ENCODE measurements around the gene WNK4.

WNK4 gene

DNA sequence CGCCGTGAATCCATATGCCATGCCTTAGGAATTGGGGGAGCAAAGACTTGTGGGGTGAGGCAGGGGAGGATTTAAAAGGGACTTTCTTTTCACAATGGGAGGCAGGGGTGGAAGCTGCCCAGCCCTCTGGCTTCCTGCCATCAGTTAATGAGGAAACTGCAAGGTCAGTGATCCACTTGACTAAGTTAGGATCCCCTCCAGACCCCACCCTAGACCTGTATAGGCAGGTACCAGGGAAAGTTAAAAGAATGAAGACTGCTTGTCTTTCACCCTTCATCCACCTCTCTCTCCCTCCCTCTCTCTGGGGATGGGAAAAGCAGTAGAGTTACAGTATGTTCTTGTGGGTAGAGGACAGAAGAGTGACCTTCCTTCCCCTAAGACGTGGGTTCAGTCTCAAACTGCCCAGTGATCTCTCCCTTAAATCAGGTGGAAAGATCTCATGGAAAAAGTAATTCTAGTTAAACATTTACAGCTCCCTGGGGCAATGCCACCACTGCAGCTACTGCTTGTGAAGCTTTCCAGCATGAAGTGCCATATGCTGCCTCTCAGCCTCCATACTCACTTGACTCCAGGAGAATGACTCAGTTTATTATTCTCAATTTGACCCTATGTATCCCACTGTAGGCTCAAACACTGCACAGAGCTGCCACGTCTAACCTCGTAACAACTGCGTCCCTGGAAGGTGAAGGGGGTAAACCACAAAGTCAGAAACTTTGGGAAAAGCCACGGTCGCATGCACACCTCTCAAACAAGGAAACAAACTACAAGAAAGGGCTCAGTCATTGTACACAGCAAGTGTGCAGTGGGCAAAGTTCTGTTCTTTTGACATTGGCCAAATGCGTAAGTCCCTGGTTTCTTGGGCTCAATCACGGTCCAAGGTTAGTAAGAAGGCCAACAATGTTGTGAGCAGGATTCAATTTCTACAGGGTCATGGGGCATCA is 16.9 kb downstream of the WNK4 start:
- DNase-seq: no peak

DNA sequence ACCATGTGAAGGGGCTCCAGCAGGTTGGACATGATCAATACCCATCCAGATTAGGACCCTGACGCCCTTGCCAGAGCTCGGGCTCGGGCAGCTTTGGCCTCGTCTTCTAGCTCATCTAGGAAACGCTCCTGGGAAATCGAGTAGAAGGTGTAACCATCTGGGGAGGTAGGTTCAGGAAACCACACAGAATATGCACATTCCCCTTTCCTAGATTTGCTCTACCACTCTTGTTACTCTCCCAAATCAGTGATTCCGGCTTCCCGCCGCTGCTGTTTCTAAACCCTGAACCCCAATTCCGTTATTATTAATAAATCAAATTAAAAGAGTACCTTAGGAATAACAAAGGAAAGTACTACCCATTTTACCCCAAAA is 17.6 kb downstream of the WNK4 start:
- DNase-seq: no peak

DNA sequence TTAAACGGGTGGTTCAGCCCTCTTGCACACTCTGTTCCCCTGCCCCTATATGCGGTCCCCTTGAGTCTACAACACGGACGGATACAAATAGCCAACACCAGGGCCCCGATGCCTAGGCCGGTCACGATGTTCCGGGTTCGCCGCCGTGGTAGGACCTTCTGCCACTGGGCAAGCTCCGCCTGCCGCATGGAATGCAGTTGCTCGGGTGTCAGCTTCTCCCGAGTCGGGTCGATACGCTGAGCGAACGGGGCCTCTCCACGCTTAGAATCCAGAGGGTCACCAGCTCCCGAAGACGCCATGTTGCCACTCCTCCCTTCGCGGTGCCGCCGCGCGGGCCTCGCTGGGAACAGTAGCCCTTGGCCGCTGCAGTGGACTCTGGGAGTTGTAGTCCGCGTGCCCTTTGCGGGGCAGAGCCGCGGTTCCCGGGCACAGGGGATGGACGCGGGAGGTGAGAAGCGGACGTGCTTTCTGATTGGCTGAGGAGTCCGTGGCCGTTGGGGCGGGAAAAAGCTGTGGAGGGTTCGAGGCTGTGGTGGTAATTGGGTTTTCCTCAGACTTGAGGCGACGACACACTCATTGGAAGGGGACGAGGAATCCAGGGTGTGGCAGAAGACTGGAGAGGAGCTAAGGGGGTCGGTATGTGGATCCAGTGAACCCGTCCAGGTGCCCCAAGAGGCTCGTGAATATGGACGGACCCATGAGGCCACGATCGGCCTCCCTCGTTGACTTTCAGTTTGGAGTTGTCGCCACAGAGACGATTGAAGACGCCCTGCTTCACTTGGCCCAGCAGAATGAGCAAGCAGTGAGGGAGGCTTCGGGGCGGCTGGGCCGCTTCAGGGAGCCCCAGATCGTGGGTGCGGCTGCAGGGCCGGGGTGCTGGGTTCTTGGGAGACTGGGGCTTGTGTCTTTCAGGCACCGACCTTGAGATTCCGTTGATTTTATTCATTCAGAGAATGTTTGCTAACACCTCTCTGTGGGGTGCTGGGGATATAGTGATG is 18.3 kb downstream of the WNK4 start, which contains the start of the genes CNTD1 and COA3:
Gene CNTD1 (plus strand): TSS at position 479 of the 998 bp plus-strand sequence. CDS start 207 bp downstream, at position 686.
Gene COA3 (minus strand): TSS at position 322 of the 998 bp plus-strand sequence. CDS start 23 bp downstream, at position 299.
- DNase-seq: peak; percentile 12

DNA sequence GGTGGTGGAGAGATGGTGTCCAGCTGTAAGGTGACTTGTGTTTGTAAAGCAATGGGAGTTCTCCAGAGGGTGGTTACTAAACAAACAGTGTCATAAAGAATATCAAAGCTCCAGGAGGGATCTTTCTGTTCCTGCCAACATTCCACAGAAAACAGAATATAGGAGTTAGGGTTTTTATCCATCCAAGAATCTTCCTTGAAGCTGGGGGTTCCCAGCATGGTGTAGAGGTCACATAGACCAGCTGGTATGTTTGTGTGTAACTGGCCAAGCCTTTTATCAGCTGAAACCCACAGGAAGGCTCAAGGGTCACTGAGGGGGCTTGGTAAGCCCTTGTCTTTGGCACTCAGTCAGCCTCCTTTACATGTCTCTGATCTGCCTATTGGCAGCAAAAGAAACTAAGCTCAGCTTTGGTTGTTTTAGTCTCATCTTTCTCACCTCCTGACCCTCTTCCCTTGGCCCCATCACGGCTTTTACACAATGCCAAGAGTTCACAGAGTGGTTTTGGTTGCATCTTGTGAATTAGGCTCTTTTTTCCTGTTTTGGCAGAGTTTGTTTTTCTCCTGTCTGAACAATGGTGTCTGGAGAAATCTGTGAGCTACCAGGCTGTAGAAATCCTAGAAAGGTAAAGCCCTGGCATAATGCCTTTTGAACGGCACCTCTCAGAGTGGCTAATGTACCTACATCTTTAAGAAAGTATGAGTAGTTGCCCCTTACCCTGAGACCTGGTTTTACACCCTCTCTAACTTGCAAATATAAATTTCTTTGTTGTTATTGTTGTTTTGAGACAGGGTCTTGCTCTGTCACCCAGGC is 22.9 kb downstream of the WNK4 start:
- no peak for DNase-seq

DNA sequence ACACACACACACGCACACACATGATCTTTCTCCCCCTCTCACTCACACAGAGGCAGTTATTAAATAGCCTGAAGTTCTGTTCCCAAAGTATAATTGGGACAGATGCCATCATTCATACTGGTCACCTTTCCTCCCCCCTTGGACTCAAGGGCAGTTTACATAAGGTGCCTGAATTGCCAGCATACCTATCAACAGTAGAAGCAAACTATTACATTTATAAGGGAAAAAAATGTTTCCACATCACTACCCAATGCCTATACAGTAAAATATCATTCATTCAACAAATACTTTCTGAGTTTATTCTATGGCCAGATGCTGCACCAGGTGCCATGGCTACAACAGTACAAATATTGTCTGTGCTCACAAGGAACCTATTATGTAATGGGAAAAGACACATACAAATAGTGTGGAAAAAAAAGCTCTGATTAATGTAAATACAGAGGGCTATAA is 24.5 kb downstream of the WNK4 start:
- peak; percentile 39 for DNase-seq

DNA sequence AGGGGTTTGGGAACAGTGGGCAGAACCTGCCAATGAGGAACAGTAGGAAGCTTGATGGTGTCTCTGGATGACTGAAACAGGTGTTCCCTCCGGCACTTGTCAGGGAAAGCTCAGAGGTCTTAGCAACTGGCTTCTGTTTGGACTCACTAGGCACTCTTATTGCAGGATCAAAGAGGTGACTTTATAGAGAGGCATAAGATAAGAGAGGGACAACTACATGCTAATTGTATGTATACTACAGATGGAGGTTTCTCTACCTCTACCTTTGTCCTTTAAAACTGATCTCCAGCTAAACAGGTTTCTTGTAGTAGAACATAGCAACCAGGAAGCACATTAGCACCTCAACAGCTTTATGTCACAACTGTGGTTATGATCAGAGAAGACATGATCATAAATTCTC is 25.8 kb downstream of the WNK4 start:
- DNase-seq: no peak

DNA sequence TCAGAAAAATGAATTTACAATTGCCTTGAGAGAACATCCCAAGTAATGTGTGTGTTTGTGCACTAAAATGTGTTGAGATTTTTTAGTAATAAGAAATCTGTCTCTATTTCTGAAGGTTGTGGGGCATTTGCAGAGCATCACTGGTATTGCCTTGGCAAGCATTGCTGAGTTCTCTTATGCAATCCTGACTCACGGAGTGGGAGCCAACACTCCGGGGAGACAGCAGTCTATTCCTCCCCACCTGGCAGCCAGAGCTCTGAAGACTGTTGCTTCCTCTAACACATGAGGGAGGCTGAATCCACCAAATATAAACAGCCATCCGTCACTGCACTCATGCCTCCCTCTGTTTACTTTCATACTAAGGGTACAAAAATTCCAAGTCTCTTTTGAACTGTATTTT is 28.8 kb downstream of the WNK4 start:
- no peak for DNase-seq

DNA sequence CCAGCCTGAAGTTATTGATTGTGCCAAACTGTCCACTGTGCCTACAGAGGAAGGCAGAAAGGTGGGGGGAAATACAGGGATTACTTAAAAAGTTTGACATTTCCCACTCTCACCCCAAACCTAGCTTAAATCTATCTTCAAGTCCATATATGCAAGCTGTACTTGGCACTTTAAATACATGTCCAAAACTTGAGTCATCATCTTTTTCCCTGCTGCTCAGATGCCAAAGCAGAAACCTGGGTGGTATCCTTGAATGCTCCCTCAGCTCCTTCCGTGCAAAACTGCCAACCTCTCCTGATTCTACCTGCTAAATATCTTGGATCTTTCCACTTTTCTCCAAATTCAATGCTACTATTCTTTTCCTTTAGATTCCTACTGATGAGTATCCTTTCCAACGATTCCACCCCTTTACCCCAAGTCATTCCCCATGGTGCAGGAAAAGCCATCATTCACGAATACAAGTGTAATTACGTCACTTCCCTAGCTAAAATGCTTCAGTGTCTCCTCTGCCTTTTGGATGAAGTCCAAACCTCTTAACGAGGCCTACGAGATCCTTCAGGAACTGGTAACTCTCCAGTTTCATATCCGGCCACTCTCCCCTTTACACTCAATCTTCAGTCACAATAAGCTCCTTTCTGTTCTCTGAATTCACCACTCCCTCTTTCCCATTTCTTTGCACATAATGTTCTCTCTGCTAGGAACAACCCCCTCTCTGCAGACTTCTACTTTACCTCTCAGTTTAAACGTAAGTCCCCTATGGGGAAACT is 34.4 kb downstream of the WNK4 start:
- DNase-seq: no peak

DNA sequence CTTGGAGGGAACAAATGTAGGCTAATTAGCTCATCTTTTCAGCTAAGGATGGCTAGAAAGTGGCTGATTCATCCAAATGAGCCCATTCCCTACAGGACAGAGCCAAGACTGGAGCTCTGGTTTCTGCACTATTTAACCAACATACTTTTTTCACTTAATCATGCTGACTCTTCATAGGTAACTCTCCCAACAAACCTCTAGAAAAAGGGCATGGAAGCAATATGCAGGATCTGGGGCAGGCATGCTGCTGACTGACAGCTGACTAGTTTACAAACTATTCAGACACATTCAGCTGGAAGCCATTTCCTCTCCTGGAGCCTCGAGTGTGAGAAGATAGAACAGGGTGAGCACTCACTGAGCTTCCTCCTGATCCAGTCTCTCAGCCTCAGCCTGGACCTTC is 37.5 kb downstream of the WNK4 start:
- DNase-seq: no peak

DNA sequence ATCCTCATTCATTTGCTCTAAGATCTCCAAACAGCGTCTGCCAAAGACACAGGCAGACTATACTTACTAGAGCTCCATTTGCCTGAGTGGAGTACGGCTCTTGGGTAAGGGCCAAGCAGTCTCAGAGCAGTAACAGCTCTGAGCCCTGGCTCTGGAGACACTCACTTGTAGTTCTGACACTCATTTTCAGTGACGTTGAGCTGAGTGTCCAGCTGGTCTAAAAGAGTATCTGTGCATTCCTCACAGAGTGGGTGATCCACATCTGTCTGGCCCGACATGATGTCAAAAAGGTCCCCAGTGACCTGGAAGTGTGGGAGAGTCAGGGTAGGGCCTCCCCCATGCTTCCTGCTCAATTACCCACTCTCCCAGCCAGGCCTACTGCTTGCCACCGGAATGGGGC is 38.0 kb downstream of the WNK4 start:
- no peak for DNase-seq

DNA sequence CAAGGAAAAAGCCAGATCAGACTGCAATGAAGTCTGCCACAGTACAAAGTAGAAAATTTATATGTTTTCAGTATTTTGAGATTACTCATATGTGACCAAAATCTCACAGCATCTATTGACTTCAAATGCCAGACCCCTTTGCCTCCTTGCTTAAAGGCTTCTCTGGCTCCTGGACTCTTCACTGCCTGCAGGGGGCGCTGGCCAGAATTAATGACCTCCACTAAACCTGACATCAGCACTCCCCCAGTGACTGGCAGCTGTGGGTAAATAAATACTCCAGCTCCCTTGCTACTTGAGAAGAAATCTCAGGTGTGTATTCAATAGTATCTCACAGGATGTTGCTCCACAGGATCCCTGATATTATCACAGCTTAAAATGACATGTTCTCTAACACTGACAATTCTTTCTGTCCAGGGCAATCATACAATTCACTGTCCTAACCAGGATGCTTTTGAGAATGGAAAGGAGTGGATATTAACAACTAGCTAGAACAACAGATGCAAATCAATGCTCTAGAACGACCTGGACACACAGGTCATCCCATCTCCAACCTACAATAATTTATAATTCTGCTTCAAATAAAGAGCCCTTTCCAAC is 39.6 kb downstream of the WNK4 start:
- DNase-seq: peak; percentile 1

DNA sequence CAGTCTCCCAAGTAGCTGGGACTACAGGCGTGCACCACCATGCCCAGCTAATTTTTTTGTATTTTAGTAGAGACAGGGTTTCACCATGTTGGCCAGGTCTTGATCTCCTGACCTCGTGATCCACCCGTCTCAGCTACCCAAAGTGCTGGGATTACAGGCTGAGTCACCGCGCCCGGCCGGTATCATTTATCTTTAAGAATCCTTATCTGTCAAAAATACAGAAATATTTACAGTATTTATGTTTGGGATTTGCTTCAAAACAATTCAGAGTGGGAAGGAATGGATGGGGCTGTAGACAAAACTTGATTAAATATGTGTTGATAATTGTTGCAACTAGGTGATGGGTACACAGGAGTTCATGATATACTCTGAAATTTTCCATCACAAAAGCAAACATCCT is 40.8 kb downstream of the WNK4 start:
- no peak for DNase-seq

DNA sequence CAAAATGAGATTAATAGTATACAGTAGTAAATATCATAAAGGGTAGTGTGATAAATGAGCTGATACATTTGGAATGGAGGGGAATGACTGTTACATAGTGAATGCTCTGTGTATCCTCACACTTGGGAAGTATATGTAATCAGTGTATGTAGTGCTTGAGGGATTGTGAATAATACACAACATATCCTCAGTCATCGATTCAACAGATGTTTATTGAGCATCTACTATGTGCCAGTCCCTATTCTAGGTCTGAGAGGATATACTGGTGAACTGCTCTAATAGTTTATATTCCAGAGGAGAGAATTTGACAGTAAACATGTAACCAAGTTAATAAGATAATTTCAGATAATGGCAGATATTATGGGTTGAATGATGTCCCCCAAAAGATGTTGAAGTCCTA is 47.1 kb downstream of the WNK4 start:
- no peak for DNase-seq

DNA sequence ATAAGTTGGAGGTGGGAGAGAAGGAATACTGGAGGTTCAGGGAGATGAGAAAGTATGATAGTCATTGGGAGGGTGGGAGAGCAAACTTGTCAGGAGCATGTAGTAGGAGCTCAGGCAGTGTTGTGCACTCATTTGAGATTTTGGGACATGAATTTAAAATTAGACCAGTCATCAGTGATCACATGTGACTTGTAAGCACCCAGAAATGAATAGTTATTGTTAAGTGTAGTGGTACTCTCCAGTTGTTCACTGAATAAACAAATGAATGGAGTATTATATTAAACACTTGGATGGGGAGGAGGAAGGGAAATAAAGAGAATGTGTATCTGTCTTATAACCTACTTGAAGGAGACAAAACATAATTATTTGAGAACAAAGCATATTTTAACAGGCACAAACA is 50.6 kb downstream of the WNK4 start:
- DNase-seq: no peak

DNA sequence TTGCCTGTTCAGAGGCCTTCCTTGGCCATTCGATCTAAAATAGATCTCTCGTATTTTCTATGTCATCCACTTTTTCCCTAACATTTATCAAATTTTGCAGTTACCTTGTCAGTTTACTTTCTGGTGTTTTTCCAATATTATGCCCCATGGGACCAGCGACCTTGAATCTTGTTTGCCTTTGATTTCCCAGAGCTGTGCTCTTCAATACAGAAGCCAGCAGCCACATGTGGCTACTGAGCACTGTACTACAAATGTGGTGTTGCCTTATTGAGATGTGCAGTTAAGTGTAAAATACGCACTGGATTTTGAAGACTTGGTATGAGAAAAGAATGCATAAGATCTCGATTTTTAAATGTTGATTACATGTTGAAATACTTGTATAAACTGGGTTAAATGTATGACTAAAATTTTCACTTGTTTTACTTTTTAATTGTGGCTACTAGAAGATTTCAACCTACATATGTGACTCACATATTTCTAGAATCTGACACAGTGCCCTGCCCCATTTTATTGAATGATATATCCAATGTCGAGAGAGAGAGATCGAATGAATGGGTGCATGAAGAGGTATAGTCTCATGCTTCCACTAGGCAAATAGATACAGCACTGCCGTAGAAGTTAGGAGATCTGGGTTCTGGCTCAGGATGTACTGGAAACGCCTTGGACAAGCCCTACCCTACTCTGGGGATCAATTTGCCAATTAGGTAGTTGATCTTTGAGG is 52.0 kb downstream of the WNK4 start:
- no peak for DNase-seq

DNA sequence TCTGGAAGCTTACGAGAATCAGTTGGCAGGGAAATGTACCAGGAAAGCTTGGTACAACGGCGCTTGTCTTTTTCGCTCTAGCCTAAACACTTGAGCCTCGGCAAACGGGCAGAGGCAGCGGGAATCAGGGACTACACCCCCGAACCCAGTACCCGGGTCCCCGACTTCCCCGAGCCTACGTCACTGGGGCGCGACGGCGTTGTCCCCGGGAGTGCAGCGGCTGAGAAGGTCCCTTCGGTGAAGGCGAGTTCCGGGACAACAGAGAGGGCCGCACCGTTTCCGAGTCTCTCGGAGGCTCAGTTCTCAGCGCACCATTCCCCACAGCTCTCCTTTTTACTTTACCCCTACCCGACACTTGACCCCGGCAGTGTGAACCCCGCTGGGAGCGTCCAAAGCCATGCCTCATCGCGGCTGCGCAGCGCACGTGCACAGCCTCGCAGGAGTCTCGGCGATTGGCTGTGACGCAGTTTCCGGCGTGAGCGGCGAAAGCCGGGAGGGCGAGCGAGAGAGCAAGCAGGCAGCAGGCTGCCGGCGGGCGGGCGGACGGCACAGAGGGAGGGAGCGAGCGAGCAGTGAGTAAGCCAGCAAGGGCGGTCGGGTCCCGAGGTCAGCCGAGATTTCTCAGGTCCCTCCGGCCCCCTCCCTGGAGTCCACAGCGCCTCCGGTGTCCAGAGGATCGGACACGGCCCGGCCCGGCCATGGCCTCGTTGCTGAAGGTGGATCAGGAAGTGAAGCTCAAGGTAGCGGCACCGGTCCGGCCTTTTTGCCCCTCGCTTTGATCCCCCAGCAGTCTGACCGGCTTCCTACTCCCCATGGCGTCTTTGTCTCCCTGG is 52.7 kb downstream of the WNK4 start, which contains the start of gene PSME3:
Gene PSME3 (plus strand): TSS at position 464 of the 833 bp plus-strand sequence. CDS start 235 bp downstream, at position 699.
- peak; percentile 69 for DNase-seq

DNA sequence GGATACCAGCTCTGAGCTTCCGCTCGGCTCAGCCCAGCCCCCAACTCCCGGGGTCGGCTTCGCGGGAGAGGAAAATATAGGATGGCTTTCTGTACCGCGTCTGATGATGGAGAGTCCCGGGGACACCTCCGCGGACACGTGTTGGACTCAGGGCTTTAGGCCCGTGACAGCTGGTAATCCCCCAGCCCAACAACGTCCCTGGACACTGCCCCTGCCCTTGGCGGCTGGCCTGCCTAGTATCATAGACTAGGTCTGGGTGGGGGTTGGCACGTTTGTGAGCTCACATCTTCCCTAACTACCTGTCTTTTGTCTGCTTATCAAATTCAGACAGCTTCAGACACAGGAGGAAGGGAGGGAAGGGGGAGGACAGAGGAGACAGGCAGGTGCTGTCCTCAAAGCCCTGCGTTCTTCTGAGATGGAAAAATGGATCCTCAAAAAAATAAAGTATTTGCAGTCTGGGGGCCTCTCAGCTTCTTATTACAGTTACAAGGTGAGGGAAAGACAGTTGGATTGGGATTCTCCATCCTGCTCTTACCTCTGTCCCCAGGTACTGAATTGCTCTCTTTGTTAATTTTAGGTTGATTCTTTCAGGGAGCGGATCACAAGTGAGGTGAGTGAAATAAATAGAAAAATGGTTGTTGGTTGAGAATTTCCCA is 53.5 kb downstream of the WNK4 start:
- no peak for DNase-seq

DNA sequence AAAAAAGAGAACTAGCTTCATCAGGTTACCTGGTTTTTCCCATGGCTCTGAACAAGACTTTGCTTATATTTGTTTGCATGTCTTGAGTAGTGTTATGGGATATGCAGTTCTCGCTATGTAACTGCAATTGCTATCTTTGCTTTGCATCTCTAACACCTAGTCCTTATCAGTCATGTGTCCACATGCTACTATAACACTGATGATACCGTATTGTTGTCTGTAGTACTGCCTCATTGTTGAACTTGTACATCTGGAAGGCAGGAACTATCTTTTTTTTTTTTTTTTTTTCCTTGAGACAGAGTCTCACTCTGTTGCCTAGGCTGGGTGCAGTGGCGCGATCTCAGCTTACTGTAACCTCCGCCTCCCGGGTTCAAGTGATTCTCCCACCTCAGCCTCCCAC is 55.3 kb downstream of the WNK4 start:
- no peak for DNase-seq

All from NCI-H1417 treated with DMSO at 0.1 percent for 48 hours (cell line).